ENCODE measurements around the gene PPFIA3. TPM values are rescaled to one million over a fixed set of nuclear protein-coding genes. Genes with fewer than 3 reads are reported as not detected.

Gene PPFIA3
- total RNA-seq, 1 experiment from 2014 or later, result 56.3 TPM

- intact Hi-C loops (cut with micrococcal nuclease), result no loop called here
- Histone ChIP-seq H3K9me2 (replicated peaks; ENCODE audit: low read length) (no peaks in the 10 kb centered on the region), H3K27me3 (ENCODE audit: low read length) (no peaks in the 10 kb centered on the region), H3K4me3 (ENCODE audit: low read length) (no peak overlapping the region), H3K9ac (ENCODE audit: low read length) (no peak overlapping the region), H3F3A (ENCODE audit: low read length, unreplicated experiment) (no peaks in the 10 kb centered on the region), H2AFZ (ENCODE audit: low read length) (no peak overlapping the region), H3K9me3 (ENCODE audit: low read length) (no peaks in the 10 kb centered on the region), H4K20me1 (ENCODE audit: low read length) (no peaks in the 10 kb centered on the region), H3K36me3 (ENCODE audit: low read depth, low read length) (peaks cover 25% of the 10 kb centered on the region), H3K4me2 (ENCODE audit: low read length) (no peak overlapping the region), H3K79me2 (ENCODE audit: low read length) (no peaks in the 10 kb centered on the region), H3K27ac (ENCODE audit: low read length) (no peak overlapping the region), H3K4me1 (ENCODE audit: insufficient read depth, low read length) (no peaks in the 10 kb centered on the region)
- BruUV-seq (replicated peaks), result no TSS peak
- no peak for ATAC-seq
- TF ChIP-seq CTCF (conservative IDR thresholded peaks at IDR 0.05; ENCODE audit: low read depth, low read length) (no peak), EZH2 (IDR thresholded peaks at IDR 0.05; ENCODE audit: low read length, unreplicated experiment) (no peak), EZH2phosphoT487 (IDR thresholded peaks at IDR 0.05; ENCODE audit: borderline replicate concordance, low read length) (no peak)
- DNase-seq, result no peak
- ChIA-PET CTCF (no interaction called here), POLR2A (ENCODE audit: unreplicated experiment) (no interaction called here)
These were observed 11.5 kb upstream of the PPFIA3 start for GRCh38 chr19:49107625-49108459.

GRCh38 chr19:49109051-49109450 is 10.3 kb upstream of the PPFIA3 start:
- no peak for DNase-seq
- intact Hi-C loops (cut with micrococcal nuclease), result no loop called here
- no peak overlapping the region for H3K27ac ChIP-seq (ENCODE audit: low read length)
- no peaks in the 10 kb centered on the region for H3K9me2 ChIP-seq (replicated peaks; ENCODE audit: low read length)
- no peak for ATAC-seq
- BruUV-seq (replicated peaks), result no TSS peak
- H3K4me3 ChIP-seq (ENCODE audit: low read length), result no peak overlapping the region
- H3K27me3 ChIP-seq (ENCODE audit: low read length), result no peaks in the 10 kb centered on the region
- no peak overlapping the region for H3K4me2 ChIP-seq (ENCODE audit: low read length)
- TF ChIP-seq CTCF (conservative IDR thresholded peaks at IDR 0.05; ENCODE audit: low read depth, low read length) (no peak), EZH2 (IDR thresholded peaks at IDR 0.05; ENCODE audit: low read length, unreplicated experiment) (no peak), EZH2phosphoT487 (IDR thresholded peaks at IDR 0.05; ENCODE audit: borderline replicate concordance, low read length) (no peak)
- peaks cover 21% of the 10 kb centered on the region for H3K36me3 ChIP-seq (ENCODE audit: low read depth, low read length)
- no peak overlapping the region for H3K9ac ChIP-seq (ENCODE audit: low read length)
- no peak overlapping the region for H2AFZ ChIP-seq (ENCODE audit: low read length)
- no peaks in the 10 kb centered on the region for H3F3A ChIP-seq (ENCODE audit: low read length, unreplicated experiment)
- no peaks in the 10 kb centered on the region for H4K20me1 ChIP-seq (ENCODE audit: low read length)
- H3K9me3 ChIP-seq (ENCODE audit: low read length), result no peaks in the 10 kb centered on the region
- ChIA-PET POLR2A (ENCODE audit: unreplicated experiment) (no interaction called here), CTCF (no interaction called here)
- H3K79me2 ChIP-seq (ENCODE audit: low read length), result no peaks in the 10 kb centered on the region
- H3K4me1 ChIP-seq (ENCODE audit: insufficient read depth, low read length), result 0 out of 2 replicates have a peak, but pooled peaks cover 4% of the 10 kb centered on the region

- Histone ChIP-seq H2AFZ (ENCODE audit: low read length) (no peak overlapping the region), H3K36me3 (ENCODE audit: low read depth, low read length) (peaks cover 19% of the 10 kb centered on the region), H3K27me3 (ENCODE audit: low read length) (no peaks in the 10 kb centered on the region), H3F3A (ENCODE audit: low read length, unreplicated experiment) (no peaks in the 10 kb centered on the region), H3K9ac (ENCODE audit: low read length) (no peak overlapping the region), H3K4me1 (ENCODE audit: insufficient read depth, low read length) (0 out of 2 replicates have a peak, but pooled peaks cover 4% of the 10 kb centered on the region), H3K27ac (ENCODE audit: low read length) (no peak overlapping the region), H3K79me2 (ENCODE audit: low read length) (no peaks in the 10 kb centered on the region), H3K9me3 (ENCODE audit: low read length) (no peaks in the 10 kb centered on the region), H3K4me3 (ENCODE audit: low read length) (no peak overlapping the region), H4K20me1 (ENCODE audit: low read length) (no peaks in the 10 kb centered on the region), H3K4me2 (ENCODE audit: low read length) (no peak overlapping the region), H3K9me2 (replicated peaks; ENCODE audit: low read length) (no peaks in the 10 kb centered on the region)
- ChIA-PET POLR2A (ENCODE audit: unreplicated experiment) (no interaction called here), CTCF (no interaction called here)
- TF ChIP-seq EZH2phosphoT487 (IDR thresholded peaks at IDR 0.05; ENCODE audit: borderline replicate concordance, low read length) (no peak), CTCF (conservative IDR thresholded peaks at IDR 0.05; ENCODE audit: low read depth, low read length) (no peak), EZH2 (IDR thresholded peaks at IDR 0.05; ENCODE audit: low read length, unreplicated experiment) (no peak)
- ATAC-seq, result no peak
- no TSS peak for BruUV-seq (replicated peaks)
- intact Hi-C loops (cut with micrococcal nuclease), result no loop called here
- DNase-seq, result no peak
These were observed 9.6 kb upstream of the PPFIA3 start for GRCh38 chr19:49109569-49110233.

Data from PC-3 (cell line).